HTERT RPE-1 (cell line): ENCODE measurements around the gene RBSN.

Experiments used
- in situ Hi-C: fragments of 300-500 bp; cut with MboI; formaldehyde crosslinking; loops from 4 replicates; pipeline ENCODE4 v1.14.3; 2020; ENCODE audit warnings: low sequenced_read_pairs

RBSN gene

GRCh38 chr3:15102256-15102655 lies 3.3 kb upstream of the RBSN start:
- in situ Hi-C loops, result no loop called here

GRCh38 chr3:15099364-15100098 lies 583 bp upstream of the RBSN start:
- in situ Hi-C loops, result no loop called here

GRCh38 chr3:15097891-15098290 lies 1.1 kb downstream of the RBSN start:
- in situ Hi-C loops, result no loop called here

- in situ Hi-C loops, result no loop called here
Measured at GRCh38 chr3:15096046-15096445, 2.9 kb downstream of the RBSN start.

- in situ Hi-C loops, result no loop called here
Measured at GRCh38 chr3:15094187-15094875, 4.6 kb downstream of the RBSN start.

- in situ Hi-C loops, result no loop called here
Measured at GRCh38 chr3:15092686-15093085, 6.3 kb downstream of the RBSN start.

GRCh38 chr3:15091575-15091974 lies 7.4 kb downstream of the RBSN start:
- in situ Hi-C loops, result no loop called here

GRCh38 chr3:15089201-15089600 lies 9.7 kb downstream of the RBSN start:
- in situ Hi-C loops, result no loop called here

GRCh38 chr3:15086699-15087098 lies 12.2 kb downstream of the RBSN start:
- in situ Hi-C loops, result no loop called here

GRCh38 chr3:15086263-15086662 lies 12.7 kb downstream of the RBSN start:
- in situ Hi-C loops, result no loop called here

GRCh38 chr3:15083252-15083651 lies 15.7 kb downstream of the RBSN start:
- in situ Hi-C loops, result no loop called here

GRCh38 chr3:15081960-15082664 lies 16.8 kb downstream of the RBSN start:
- in situ Hi-C loops, result no loop called here

GRCh38 chr3:15079091-15079490 lies 19.9 kb downstream of the RBSN start:
- in situ Hi-C loops, result no loop called here

GRCh38 chr3:15074500-15074899 lies 24.4 kb downstream of the RBSN start:
- in situ Hi-C loops, result no loop called here

GRCh38 chr3:15071699-15072098 lies 27.2 kb downstream of the RBSN start:
- in situ Hi-C loops, result no loop called here

GRCh38 chr3:15069441-15069840 lies 29.5 kb downstream of the RBSN start:
- in situ Hi-C loops, result no loop called here

- in situ Hi-C loops, result no loop called here
Measured at GRCh38 chr3:15066467-15066866, 32.5 kb downstream of the RBSN start.

- in situ Hi-C loops, result no loop called here
Measured at GRCh38 chr3:15065550-15066007, 33.4 kb downstream of the RBSN start.

GRCh38 chr3:15064835-15065549 lies 34.0 kb downstream of the RBSN start, which contains the start of gene MRPS25:
Gene MRPS25 (minus strand): TSS chr3:15065315. CDS start chr3:15065194, 121 bp downstream.
- in situ Hi-C loops, result no loop called here

GRCh38 chr3:15064299-15064834 lies 34.6 kb downstream of the RBSN start:
- in situ Hi-C loops, result no loop called here
